Measurements from ENCODE around the gene CDC42SE1.

The CDC42SE1 gene

GRCh38 chr1:151012684-151013471 is 46.5 kb downstream of the CDC42SE1 start:
- Histone ChIP-seq H4K20me1 (ENCODE audit: insufficient read depth, low read length) (no peaks in the 10 kb centered on the region), H2AFZ (ENCODE audit: low read length) (no peak overlapping the region), H3K9me2 (replicated peaks; ENCODE audit: insufficient read depth, low read length) (no peaks in the 10 kb centered on the region), H3K27ac (ENCODE audit: low read length) (no peak overlapping the region), H3K9ac (ENCODE audit: low read length) (no peak overlapping the region), H3K36me3 (replicated peaks; ENCODE audit: insufficient read depth, low read length) (no peaks in the 10 kb centered on the region), H3K79me2 (ENCODE audit: low read length) (peaks cover 16% of the 10 kb centered on the region; the same call in 1 of the 2 replicates), H3K4me1 (ENCODE audit: low read length) (peaks cover 9% of the 10 kb centered on the region), H3K4me3 (ENCODE audit: low read length) (no peak overlapping the region), H3K9me3 (replicated peaks; ENCODE audit: insufficient read depth, low read length) (no peaks in the 10 kb centered on the region), H3K4me2 (ENCODE audit: low read depth, low read length) (no peak overlapping the region), H3K27me3 (replicated peaks; ENCODE audit: insufficient read depth, low read length) (no peaks in the 10 kb centered on the region), H3F3A (ENCODE audit: insufficient read depth, low read length) (peaks cover 2% of the 10 kb centered on the region)
- no peak for TF ChIP-seq CTCF (IDR thresholded peaks at IDR 0.05; ENCODE audit: low read length)
- no peak for TF ChIP-seq EZH2phosphoT487 (IDR thresholded peaks at IDR 0.05; ENCODE audit: low read length)
- no peak for TF ChIP-seq EZH2 (optimal IDR thresholded peaks at IDR 0.05; ENCODE audit: low read depth, low read length)
- DNase-seq: no peak

GRCh38 chr1:151011154-151011850 is 48.1 kb downstream of the CDC42SE1 start:
- Histone ChIP-seq H3K27me3 (replicated peaks; ENCODE audit: insufficient read depth, low read length) (no peaks in the 10 kb centered on the region), H3K79me2 (ENCODE audit: low read length) (peaks cover 16% of the 10 kb centered on the region; the same call in 1 of the 2 replicates), H2AFZ (ENCODE audit: low read length) (no peak overlapping the region), H3K36me3 (replicated peaks; ENCODE audit: insufficient read depth, low read length) (no peaks in the 10 kb centered on the region), H3K4me2 (ENCODE audit: low read depth, low read length) (no peak overlapping the region), H3F3A (ENCODE audit: insufficient read depth, low read length) (peaks cover 16% of the 10 kb centered on the region), H3K27ac (ENCODE audit: low read length) (no peak overlapping the region), H3K9ac (ENCODE audit: low read length) (no peak overlapping the region), H3K9me3 (replicated peaks; ENCODE audit: insufficient read depth, low read length) (no peaks in the 10 kb centered on the region), H3K4me1 (ENCODE audit: low read length) (peaks cover 15% of the 10 kb centered on the region), H3K4me3 (ENCODE audit: low read length) (no peak overlapping the region), H4K20me1 (ENCODE audit: insufficient read depth, low read length) (no peaks in the 10 kb centered on the region), H3K9me2 (replicated peaks; ENCODE audit: insufficient read depth, low read length) (no peaks in the 10 kb centered on the region)
- TF ChIP-seq CTCF (IDR thresholded peaks at IDR 0.05; ENCODE audit: low read length) (no peak), EZH2 (optimal IDR thresholded peaks at IDR 0.05; ENCODE audit: low read depth, low read length) (no peak), EZH2phosphoT487 (IDR thresholded peaks at IDR 0.05; ENCODE audit: low read length) (no peak)
- DNase-seq: no peak

GRCh38 chr1:151010346-151010726 is 49.1 kb downstream of the CDC42SE1 start:
- no peak overlapping the region for H3K9ac ChIP-seq (ENCODE audit: low read length)
- no peak overlapping the region for H2AFZ ChIP-seq (ENCODE audit: low read length)
- H3K4me3 ChIP-seq (ENCODE audit: low read length): no peak overlapping the region
- H4K20me1 ChIP-seq (ENCODE audit: insufficient read depth, low read length): no peaks in the 10 kb centered on the region
- no peaks in the 10 kb centered on the region for H3K36me3 ChIP-seq (replicated peaks; ENCODE audit: insufficient read depth, low read length)
- no peak for DNase-seq
- no peak overlapping the region for H3K27ac ChIP-seq (ENCODE audit: low read length)
- H3K4me2 ChIP-seq (ENCODE audit: low read depth, low read length): no peak overlapping the region
- H3K79me2 ChIP-seq (ENCODE audit: low read length): peaks cover 21% of the 10 kb centered on the region; the same call in 1 of the 2 replicates
- H3K9me3 ChIP-seq (replicated peaks; ENCODE audit: insufficient read depth, low read length): no peaks in the 10 kb centered on the region
- H3K27me3 ChIP-seq (replicated peaks; ENCODE audit: insufficient read depth, low read length): no peaks in the 10 kb centered on the region
- peaks cover 20% of the 10 kb centered on the region for H3K4me1 ChIP-seq (ENCODE audit: low read length)
- no peak for TF ChIP-seq EZH2phosphoT487 (IDR thresholded peaks at IDR 0.05; ENCODE audit: low read length)
- no peak for TF ChIP-seq EZH2 (optimal IDR thresholded peaks at IDR 0.05; ENCODE audit: low read depth, low read length)
- TF ChIP-seq CTCF (IDR thresholded peaks at IDR 0.05; ENCODE audit: low read length): no peak
- H3F3A ChIP-seq (ENCODE audit: insufficient read depth, low read length): peaks cover 21% of the 10 kb centered on the region
- H3K9me2 ChIP-seq (replicated peaks; ENCODE audit: insufficient read depth, low read length): no peaks in the 10 kb centered on the region
